B cell (primary cell): Measurements from ENCODE around the gene HSPB7. TPM values are rescaled to one million over a fixed set of nuclear protein-coding genes. Genes with fewer than 3 reads are reported as not detected.

ENCODE experiments used
- ATAC-seq: fragments of 200-7000 bp; cut with Tn5 transposase; one replicate; pipeline ENCODE4 v1.10.0; 2021; ENCODE audit warnings: low read depth, mild to moderate bottlenecking, moderate number of reproducible peaks, moderate library complexity
- CTCF ChIA-PET: fragments of 350-600 bp; sonication (Branson Sonifier 250); formaldehyde crosslinking; loops from one replicate; lab custom pipeline; 2021; ENCODE audit warnings: antibody characterized with exemption, inconsistent platforms; lab: Charles Lee
- POLR2A ChIA-PET: fragments of 350-600 bp; sonication (Branson Sonifier 250); formaldehyde crosslinking; loops from one replicate; lab custom pipeline; 2021; ENCODE audit warnings: antibody characterized with exemption; lab: Charles Lee
- DNase-seq: peaks from one replicate; pipeline ENCODE4 v3.0.0; 2013
- H2AFZ ChIP-seq: 2 replicates; pipeline ENCODE4 v1.6.1; 2012; ENCODE audit warnings: mild to moderate bottlenecking, low read depth, low read length; ENCODE audit not compliant: insufficient read depth, poor library complexity, severe bottlenecking
- H3K27ac ChIP-seq, 2 donors: 1 replicate in 1 of 2; 2 replicates in 1 of 2; pipeline ENCODE4 v1.5.1; 2012 to 2013; ENCODE audit warnings: low read length in 2 of 2, mild to moderate bottlenecking in 2 of 2, moderate library complexity in 1 of 2
- H3K27me3 ChIP-seq, 4 experiments: fragments of 200-600 bp in 1 of 4; sonication (generic) in 1 of 4; replicated peaks in 1 of 4; 1 replicate in 2 of 4; 2 replicates in 2 of 4; pipeline versions ENCODE4 v1.6.1 to v1.7.0; 2013 to 2016; ENCODE audit warnings: low read length in 3 of 4, mild to moderate bottlenecking in 2 of 4, mixed read lengths in 1 of 4, moderate library complexity in 1 of 4; ENCODE audit not compliant: insufficient read depth in 4 of 4, control insufficient read depth in 3 of 4; ENCODE audit errors: control extremely low read depth in 1 of 4
- H3K36me3 ChIP-seq, 2 experiments: replicated peaks in 1 of 2; 1 replicate in 1 of 2; 2 replicates in 1 of 2; pipeline versions ENCODE4 v1.6.1 to v1.7.1; 2013; ENCODE audit warnings: low read length in 1 of 2; ENCODE audit not compliant: insufficient read depth in 2 of 2, control insufficient read depth in 1 of 2; ENCODE audit errors: control extremely low read depth in 1 of 2, extremely low read depth in 1 of 2
- H3K4me1 ChIP-seq, 2 donors: fragments of 200-600 bp in 1 of 2; sonication (generic) in 1 of 2; 1 replicate in 1 of 2; 2 replicates in 1 of 2; pipeline versions ENCODE4 v1.5.1 to v1.6.1; 2013 to 2017; ENCODE audit warnings: low read length in 2 of 2; ENCODE audit not compliant: control insufficient read depth in 2 of 2, insufficient read depth in 2 of 2
- H3K4me2 ChIP-seq: replicated peaks from 2 replicates; pipeline ENCODE3; 2012; ENCODE audit warnings: mild to moderate bottlenecking, low read depth, low read length; ENCODE audit not compliant: poor library complexity, severe bottlenecking
- H3K4me3 ChIP-seq, 5 experiments: fragments of 200-600 bp in 1 of 5; sonication (generic) in 1 of 5; 1 replicate in 3 of 5; 2 replicates in 2 of 5; pipeline versions ENCODE4 v1.5.1 to v1.7.0; 2011 to 2016; ENCODE audit warnings: low read length in 4 of 5, mild to moderate bottlenecking in 4 of 5, low read depth in 2 of 5, control low read depth in 1 of 5, moderate library complexity in 1 of 5; ENCODE audit not compliant: insufficient read depth in 1 of 5; ENCODE audit errors: control extremely low read depth in 1 of 5, extremely low read depth in 1 of 5
- H3K79me2 ChIP-seq: fragments of 200-600 bp; sonication (generic); one replicate; pipeline ENCODE4 v1.6.0; 2016; ENCODE audit warnings: low read length; ENCODE audit not compliant: control insufficient read depth, insufficient read depth
- H3K9ac ChIP-seq: fragments of 200-600 bp; sonication (generic); 2 replicates; pipeline ENCODE4 v1.6.1; 2017; ENCODE audit warnings: mild to moderate bottlenecking, low read length, moderate library complexity
- H3K9me3 ChIP-seq, 3 donors: one replicate each; pipeline versions ENCODE4 v1.6.1 to v1.7.1; 2013; ENCODE audit warnings: low read length in 2 of 3; ENCODE audit not compliant: control insufficient read depth in 2 of 3, insufficient read depth in 1 of 3; ENCODE audit errors: control extremely low read depth in 1 of 3
- H4K20me1 ChIP-seq: 2 replicates; pipeline ENCODE4 v1.6.0; 2012; ENCODE audit warnings: mild to moderate bottlenecking, low read length; ENCODE audit not compliant: insufficient read depth, control insufficient read depth, poor library complexity, severe bottlenecking
- H3K27ac Mint-ChIP-seq: one replicate; pipeline ENCODE4 v1.8.0; 2021; ENCODE audit warnings: mixed read lengths
- H3K27me3 Mint-ChIP-seq: one replicate; pipeline ENCODE4 v1.8.0; 2021; ENCODE audit warnings: mixed read lengths
- H3K4me1 Mint-ChIP-seq: one replicate; pipeline ENCODE4 v1.8.0; 2021; ENCODE audit warnings: mixed read lengths
- H3K4me3 Mint-ChIP-seq: one replicate; pipeline ENCODE4 v1.8.0; 2021; ENCODE audit warnings: mixed read lengths
- H3K9me3 Mint-ChIP-seq: one replicate; pipeline ENCODE4 v1.8.0; 2022; ENCODE audit warnings: mixed read lengths; ENCODE audit not compliant: insufficient read depth
- CTCF ChIP-seq: fragments of 200-600 bp; IDR thresholded peaks from one replicate; pipeline ENCODE4 v1.8.0; 2022; ENCODE audit warnings: antibody characterized with exemption, mild to moderate bottlenecking
- EZH2 ChIP-seq: IDR thresholded peaks from 2 replicates; pipeline ENCODE4 v1.6.1; 2012; ENCODE audit warnings: borderline replicate concordance, low read depth, mild to moderate bottlenecking, moderate library complexity, low read length; ENCODE audit not compliant: insufficient read depth, poor library complexity, severe bottlenecking
- WGBS: methylation state at CpG from one replicate; pipeline ENCODE4 v1.1.5; 2013; ENCODE audit warnings: missing lambda C conversion rate; ENCODE audit not compliant: insufficient coverage; 5-methylcytosine and 5-hydroxymethylcytosine counted together
- intact Hi-C: fragments of 100-400 bp; cut with micrococcal nuclease; formaldehyde crosslinking; loops from one replicate; pipeline ENCODE4 v1.10.0; 2022
- polyA plus RNA-seq: library from polyadenylated mRNA; depleted of rRNA; stranded (reverse); fragments of >200 nt; gene quantifications from 2 replicates; pipeline ENCODE4 v1.2.3, GENCODE V29; 2012
- total RNA-seq, 2 donors: library from RNA; stranded (reverse); fragments of 120-200 nt in 1 of 2; gene quantifications; 1 replicate in 1 of 2; 2 replicates in 1 of 2; pipeline versions ENCODE4 v1.2.3 to v1.2.4, GENCODE V29; 2013 to 2022

HSPB7 gene
- total and polyA plus RNA-seq, 2 donors (not counting 1 experiment from before 2014, with no cell fraction given), result not detected

GRCh38 chr1:16054598-16055540 lies 37.0 kb upstream of the HSPB7 start:
- H4K20me1 ChIP-seq, result no peaks in the 10 kb centered on the region
- Mint-ChIP-seq H3K4me3 (no peak overlapping the region), H3K27ac (no peak overlapping the region), H3K4me1 (peaks cover 6% of the 10 kb centered on the region), H3K27me3 (peaks cover 9% of the 10 kb centered on the region), H3K9me3 (no peaks in the 10 kb centered on the region)
- DNase-seq, result no peak
- no peak overlapping the region for H2AFZ ChIP-seq
- no peak overlapping the region for H3K9ac ChIP-seq
- ChIA-PET POLR2A (no interaction called here), CTCF (interaction anchor here (0.7 to 3.7 kb wide), 16 partner anchors 11 to 268 kb away, joined by 3 to 27 read pairs (median 4); partner anchors contain the start of gene CLCNKB)
- no peaks in the 10 kb centered on the region for H3K79me2 ChIP-seq
- intact Hi-C loops, result no loop called here
- TF ChIP-seq EZH2 (no peak), CTCF (no peak)
- peaks cover 4 to 5% of the 10 kb centered on the region in 2 donors for H3K4me1 ChIP-seq
- no peak overlapping the region for H3K4me2 ChIP-seq
- H3K36me3 ChIP-seq, result no peaks in the 10 kb centered on the region
- no peak for ATAC-seq
- H3K27me3 ChIP-seq, result peaks cover 0 to under 1% (median 0%) of the 10 kb centered on the region in 4 experiments
- 86% methylated on average over 7 of the region's 7 CpGs for WGBS
- H3K4me3 ChIP-seq, result no peak overlapping the region
- no peaks in the 10 kb centered on the region for H3K9me3 ChIP-seq
- H3K27ac ChIP-seq, result no peak overlapping the region
